Prostate gland (tissue), 2 donors: Measurements from ENCODE around the gene AKT1.

Experiments
- CTCF ChIP-seq, 4 experiments: fragments of 200-600 bp in 2 of 4; fragments of 450-650 bp in 2 of 4; sonication (generic) in 2 of 4; IDR thresholded peaks; 1 replicate in 3 of 4; 2 replicates in 1 of 4; pipeline ENCODE4 v1.5.1; 2016 to 2019; ENCODE audit warnings: antibody characterized with exemption in 4 of 4, mild to moderate bottlenecking in 2 of 4, moderate library complexity in 2 of 4
- POLR2A ChIP-seq: fragments of 450-650 bp; IDR thresholded peaks from one replicate; pipeline ENCODE4 v1.6.1; 2016; ENCODE audit warnings: antibody characterized with exemption, mild to moderate bottlenecking

GRCh38 chr14:104732355-104732804 lies 63.2 kb downstream of the AKT1 start:
- TF ChIP-seq CTCF (IDR thresholded peaks at IDR 0.05) (no peak), POLR2A (no peak)
